NB4 (cell line): ENCODE measurements around the gene ZNF516.

ENCODE experiments used
- CTCF ChIP-seq: IDR thresholded peaks from one replicate; pipeline ENCODE4 v1.5.1; 2012; ENCODE audit warnings: low read depth, low read length
- MAX ChIP-seq: IDR thresholded peaks from 2 replicates; pipeline ENCODE4 v1.6.1; 2011; ENCODE audit warnings: low read depth, low read length

GRCh38 chr18:76339246-76339620, 155.8 kb downstream of the ZNF516 start:
- TF ChIP-seq MAX (no peak), CTCF (no peak)
